Adrenal gland (tissue), 12 donors: Measurements from ENCODE around the gene GPNMB. TPM values are rescaled to one million over a fixed set of nuclear protein-coding genes. Genes with fewer than 3 reads are reported as not detected.

Experiments used
- DNase-seq, 7 donors: peaks; one replicate each; pipeline ENCODE4 v3.0.0-alpha.2; 2019 to 2020
- H3K27ac ChIP-seq, 5 donors: fragments of 200-600 bp; sonication (generic) in 4 of 5; 1 replicate in 3 of 5; 2 replicates in 2 of 5; pipeline versions ENCODE4 v1.5.1 to v1.8.0; 2016 to 2020; ENCODE audit warnings: mild to moderate bottlenecking in 1 of 5
- H3K27me3 ChIP-seq: fragments of 200-600 bp; 2 replicates; pipeline ENCODE4 v1.8.0; 2021
- H3K36me3 ChIP-seq, 2 donors: fragments of 200-600 bp; replicated peaks in 1 of 2; 1 replicate in 1 of 2; 2 replicates in 1 of 2; pipeline versions ENCODE4 v1.5.1 to v1.8.0; 2018 to 2022
- H3K4me1 ChIP-seq, 2 donors: fragments of 200-600 bp; replicated peaks in 1 of 2; 1 replicate in 1 of 2; 2 replicates in 1 of 2; pipeline versions ENCODE4 v1.5.1 to v1.8.0; 2018 to 2021
- H3K4me3 ChIP-seq, 4 donors: fragments of 200-600 bp; sonication (generic) in 3 of 4; one replicate each; pipeline ENCODE4 v1.5.1; 2016 to 2018
- H3K9me3 ChIP-seq, 3 donors: fragments of 200-600 bp; sonication (generic) in 1 of 3; replicated peaks in 1 of 3; 1 replicate in 2 of 3; 2 replicates in 1 of 3; pipeline versions ENCODE4 v1.5.1 to v1.8.0; 2016 to 2021
- POLR2A ChIP-seq, 2 donors: fragments of 450-650 bp; IDR thresholded peaks; one replicate each; pipeline ENCODE4 v1.6.1; 2017; ENCODE audit warnings: antibody characterized with exemption in 2 of 2, mild to moderate bottlenecking in 2 of 2, moderate library complexity in 1 of 2
- WGBS, 4 donors: extraction: QIAGEN DNeasy Blood & Tissue Kit in 2 of 4; methylation state at CpG; one replicate each; pipeline versions ENCODE4 v1.1.5 to v1.1.7; 2013 to 2017; 5-methylcytosine and 5-hydroxymethylcytosine counted together
- intact Hi-C, 2 donors: fragments of 100-400 bp; cut with DNase I; formaldehyde crosslinking; loops; one replicate each; pipeline versions ENCODE4 v1.14.1 to v1.15.0; 2022 to 2023
- polyA plus RNA-seq, 3 donors: library from polyadenylated mRNA; stranded (reverse); fragments of 200-250 nt in 2 of 3; fragments of 350-450 nt in 1 of 3; fragmentation: Illumina TruSeq in 1 of 3; extraction: RNeasy Lipid Tissue Mini Kit (QIAGEN cat#74804) in 1 of 3; gene quantifications; one replicate each; pipeline ENCODE4 v1.2.3, GENCODE V29; 2013 to 2014
- total RNA-seq, 9 donors: library from RNA; depleted of rRNA in 4 of 9; stranded (reverse); fragments of >200 nt in 4 of 9; fragments of 120-200 nt in 1 of 9; fragmentation: NEBNext Ultra II Directional in 1 of 9; extraction: Animal tissue kit (Norgen Biotek cat#: 25700) in 1 of 9; gene quantifications; one replicate each; pipeline versions ENCODE4 v1.1.0 to v1.2.4, GENCODE V29; 2013 to 2023
- TF ChIP-seq, protein P1 (sequence below), 6 experiments: fragments of 450-650 bp in 4 of 6; fragments of 200-600 bp in 2 of 6; sonication (generic) in 1 of 6; IDR thresholded peaks; 1 replicate in 5 of 6; 2 replicates in 1 of 6; pipeline versions ENCODE4 v1.5.1 to v1.8.0; 2016 to 2021; ENCODE audit warnings: antibody characterized with exemption in 6 of 6, mild to moderate bottlenecking in 2 of 6, moderate library complexity in 1 of 6
- donor health status: healthy with polysubstance abuse.
- donor health status: Bipolar disorder and iron deficiency.
- donor health status: DM: yes; HTN: yes; CAD: no.
- donor health status: DM: no; HTN: no; CAD: no.
- donor health status: DM: no; HTN: no; CAD: no.
- donor health status: DM: yes; HTN: yes; CAD: no.

The GPNMB gene
- total and polyA plus RNA-seq, 12 donors = 14.0 to 92.3 (median 35.1) TPM

DNA sequence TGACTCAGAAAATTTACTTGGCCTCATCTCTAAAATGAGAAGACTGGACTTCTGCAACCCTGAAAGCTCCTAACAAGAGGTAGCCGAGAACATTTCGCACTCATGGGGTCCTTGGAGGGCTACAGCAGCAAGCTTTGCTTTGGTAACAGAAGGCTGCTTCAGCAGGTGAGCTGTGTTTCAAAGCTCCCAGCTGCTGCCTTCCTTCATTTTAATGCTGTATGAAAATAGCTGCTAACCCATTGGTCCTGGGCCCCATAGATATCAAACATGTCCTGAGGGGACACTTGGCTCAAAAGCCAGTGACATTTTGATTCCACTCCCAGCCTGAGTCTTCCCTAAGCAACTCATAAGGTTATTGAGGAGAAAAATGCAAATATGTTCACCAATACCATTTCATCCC, 38.3 kb downstream of the GPNMB start:
- no peak overlapping the region for H3K4me3 ChIP-seq
- no peak for TF ChIP-seq POLR2A (IDR thresholded peaks at IDR 0.05)
- TF ChIP-seq, protein P1, sequence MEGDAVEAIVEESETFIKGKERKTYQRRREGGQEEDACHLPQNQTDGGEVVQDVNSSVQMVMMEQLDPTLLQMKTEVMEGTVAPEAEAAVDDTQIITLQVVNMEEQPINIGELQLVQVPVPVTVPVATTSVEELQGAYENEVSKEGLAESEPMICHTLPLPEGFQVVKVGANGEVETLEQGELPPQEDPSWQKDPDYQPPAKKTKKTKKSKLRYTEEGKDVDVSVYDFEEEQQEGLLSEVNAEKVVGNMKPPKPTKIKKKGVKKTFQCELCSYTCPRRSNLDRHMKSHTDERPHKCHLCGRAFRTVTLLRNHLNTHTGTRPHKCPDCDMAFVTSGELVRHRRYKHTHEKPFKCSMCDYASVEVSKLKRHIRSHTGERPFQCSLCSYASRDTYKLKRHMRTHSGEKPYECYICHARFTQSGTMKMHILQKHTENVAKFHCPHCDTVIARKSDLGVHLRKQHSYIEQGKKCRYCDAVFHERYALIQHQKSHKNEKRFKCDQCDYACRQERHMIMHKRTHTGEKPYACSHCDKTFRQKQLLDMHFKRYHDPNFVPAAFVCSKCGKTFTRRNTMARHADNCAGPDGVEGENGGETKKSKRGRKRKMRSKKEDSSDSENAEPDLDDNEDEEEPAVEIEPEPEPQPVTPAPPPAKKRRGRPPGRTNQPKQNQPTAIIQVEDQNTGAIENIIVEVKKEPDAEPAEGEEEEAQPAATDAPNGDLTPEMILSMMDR (IDR thresholded peaks at IDR 0.05) = no peak
- intact Hi-C loops = no loop called here
- H3K36me3 ChIP-seq = no peaks in the 10 kb centered on the region
- 93 to 100% (median 96%) methylated on average over 2 of the region's 2 CpGs for WGBS, 4 donors
- H3K27ac ChIP-seq = no peak overlapping the region
- no peaks in the 10 kb centered on the region for H3K4me1 ChIP-seq
- no peaks in the 10 kb centered on the region for H3K9me3 ChIP-seq
- no peak for DNase-seq
- no peaks in the 10 kb centered on the region for H3K27me3 ChIP-seq

DNA sequence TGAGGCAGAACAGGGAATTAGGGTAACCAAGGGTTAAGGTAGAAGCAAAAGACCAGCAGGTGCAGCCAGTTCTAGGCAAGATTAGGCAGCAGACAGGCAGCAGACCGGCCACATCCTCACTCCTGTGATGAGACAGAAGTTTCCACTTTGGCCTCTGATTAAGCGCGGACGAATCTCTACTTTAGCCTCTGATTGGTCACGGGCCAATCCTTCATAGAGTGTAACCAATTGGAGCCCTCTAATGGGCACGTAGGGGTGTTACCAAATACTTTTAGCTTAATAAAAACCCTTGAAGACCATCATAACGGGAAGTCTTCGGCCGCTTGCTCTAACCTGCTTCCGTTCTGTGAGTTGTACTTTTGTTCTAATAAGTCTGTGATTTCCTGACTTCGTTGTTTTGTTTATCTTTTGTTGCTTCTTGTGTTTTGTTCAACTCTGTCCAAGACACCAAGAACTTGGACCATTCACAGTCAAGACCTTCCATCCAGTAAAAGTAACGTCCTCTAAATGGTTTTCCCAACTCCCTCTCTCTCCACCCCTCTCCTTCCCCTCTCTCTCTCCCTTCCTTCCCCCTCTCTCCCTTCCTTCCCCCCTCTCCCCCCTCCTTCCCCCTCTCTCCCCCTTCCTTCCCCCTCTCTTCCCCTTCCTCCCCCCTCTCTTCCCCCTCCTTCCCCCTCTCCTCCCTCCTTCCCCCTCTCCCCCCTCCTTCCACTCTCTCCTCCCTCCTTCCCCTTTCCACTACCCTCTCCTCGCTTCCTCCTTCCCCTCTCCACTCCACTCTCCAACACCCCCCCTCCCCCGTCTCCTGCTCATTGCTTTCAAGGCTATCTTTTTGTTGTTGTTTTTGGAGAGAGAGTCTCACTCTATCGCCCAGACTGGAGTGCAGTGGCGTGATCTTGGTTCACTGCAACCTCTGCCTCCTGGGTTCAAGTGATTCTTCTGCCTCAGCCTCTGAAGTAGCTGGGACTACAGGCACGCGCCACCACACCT, 39.4 kb downstream of the GPNMB start:
- Histone ChIP-seq H3K4me3 (no peak overlapping the region), H3K36me3 (no peaks in the 10 kb centered on the region), H3K9me3 (no peaks in the 10 kb centered on the region), H3K27ac (no peak overlapping the region), H3K27me3 (no peaks in the 10 kb centered on the region), H3K4me1 (no peaks in the 10 kb centered on the region)
- DNase-seq = no peak
- no peak for TF ChIP-seq POLR2A (IDR thresholded peaks at IDR 0.05)
- TF ChIP-seq, protein P1 (IDR thresholded peaks at IDR 0.05) = no peak
- WGBS, 4 donors = 71 to 76% (median 75%) methylated on average over 17 to 18 of the region's 18 CpGs
- intact Hi-C loops = no loop called here

DNA sequence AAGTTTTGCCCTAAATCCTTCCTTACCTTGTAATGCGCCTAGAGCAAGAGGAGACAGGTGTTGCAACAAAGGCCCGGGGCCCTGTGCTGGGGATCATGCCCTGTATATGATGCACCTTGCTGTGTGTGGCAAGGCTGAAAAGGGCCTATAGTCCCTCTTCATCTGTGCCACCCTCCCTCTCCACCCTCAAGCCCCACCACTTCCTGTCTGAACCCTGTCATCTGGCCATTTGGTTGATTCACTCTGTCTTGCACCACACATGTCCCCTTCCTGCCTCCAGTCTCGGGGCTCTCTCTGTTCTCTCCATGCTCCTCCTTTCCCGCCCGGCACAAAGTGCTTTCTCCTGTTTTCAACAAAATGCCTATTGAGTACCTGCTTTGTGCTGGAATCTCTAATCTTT, 41.0 kb downstream of the GPNMB start:
- 82 to 89% (median 85%) methylated on average over 3 to 5 of the region's 5 CpGs for WGBS, 4 donors

DNA sequence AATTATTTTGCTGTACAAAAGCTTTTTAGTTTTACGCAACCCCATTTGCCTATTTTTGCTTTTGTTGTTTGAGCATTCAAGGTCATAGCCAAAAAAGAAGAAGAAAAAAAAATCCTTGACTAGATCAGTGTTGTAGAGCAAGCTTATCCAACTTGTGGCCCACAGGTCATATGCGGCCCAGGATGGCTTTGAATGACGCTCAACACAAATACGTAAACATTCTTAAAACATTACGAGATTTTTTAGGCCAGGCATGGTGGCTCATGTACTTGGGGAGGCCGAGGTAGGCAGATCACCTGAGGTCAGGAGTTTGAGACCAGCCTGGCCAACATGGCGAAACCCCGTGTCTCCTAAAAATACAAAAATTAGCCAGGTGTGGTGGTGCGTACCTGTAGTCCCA, 44.4 kb downstream of the GPNMB start:
- Histone ChIP-seq H3K4me3 (no peak overlapping the region), H3K4me1 (no peaks in the 10 kb centered on the region), H3K36me3 (no peaks in the 10 kb centered on the region), H3K9me3 (no peaks in the 10 kb centered on the region), H3K27ac (no peak overlapping the region), H3K27me3 (no peaks in the 10 kb centered on the region)
- no peak for DNase-seq
- intact Hi-C loops = no loop called here
- TF ChIP-seq, protein P1 (IDR thresholded peaks at IDR 0.05) = no peak
- no peak for TF ChIP-seq POLR2A (IDR thresholded peaks at IDR 0.05)
- WGBS, 4 donors = 90 to 94% (median 91%) methylated on average over 9 of the region's 9 CpGs

More for the DNA sequence above, 41.0 kb downstream of the GPNMB start:
- no peak for TF ChIP-seq POLR2A (IDR thresholded peaks at IDR 0.05)
- TF ChIP-seq, protein P1 (IDR thresholded peaks at IDR 0.05) = no peak
- intact Hi-C loops = no loop called here
- no peak for DNase-seq
- Histone ChIP-seq H3K4me1 (no peaks in the 10 kb centered on the region), H3K4me3 (no peak overlapping the region), H3K27ac (no peak overlapping the region), H3K36me3 (no peaks in the 10 kb centered on the region), H3K9me3 (no peaks in the 10 kb centered on the region), H3K27me3 (no peaks in the 10 kb centered on the region)
